OCI-M1 (cell line): ENCODE data around the gene IL1RN.
"Not testable (repeated sequence)": the region's sequence is repeated elsewhere in the genome, so short reads cannot be mapped to it uniquely, and the experiment has no call there.

Source experiments
- DNase-seq: peaks from one replicate; lab custom pipeline; 2025; lab: John Stamatoyannopoulos, UW

IL1RN gene, protein sequence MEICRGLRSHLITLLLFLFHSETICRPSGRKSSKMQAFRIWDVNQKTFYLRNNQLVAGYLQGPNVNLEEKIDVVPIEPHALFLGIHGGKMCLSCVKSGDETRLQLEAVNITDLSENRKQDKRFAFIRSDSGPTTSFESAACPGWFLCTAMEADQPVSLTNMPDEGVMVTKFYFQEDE

DNA sequence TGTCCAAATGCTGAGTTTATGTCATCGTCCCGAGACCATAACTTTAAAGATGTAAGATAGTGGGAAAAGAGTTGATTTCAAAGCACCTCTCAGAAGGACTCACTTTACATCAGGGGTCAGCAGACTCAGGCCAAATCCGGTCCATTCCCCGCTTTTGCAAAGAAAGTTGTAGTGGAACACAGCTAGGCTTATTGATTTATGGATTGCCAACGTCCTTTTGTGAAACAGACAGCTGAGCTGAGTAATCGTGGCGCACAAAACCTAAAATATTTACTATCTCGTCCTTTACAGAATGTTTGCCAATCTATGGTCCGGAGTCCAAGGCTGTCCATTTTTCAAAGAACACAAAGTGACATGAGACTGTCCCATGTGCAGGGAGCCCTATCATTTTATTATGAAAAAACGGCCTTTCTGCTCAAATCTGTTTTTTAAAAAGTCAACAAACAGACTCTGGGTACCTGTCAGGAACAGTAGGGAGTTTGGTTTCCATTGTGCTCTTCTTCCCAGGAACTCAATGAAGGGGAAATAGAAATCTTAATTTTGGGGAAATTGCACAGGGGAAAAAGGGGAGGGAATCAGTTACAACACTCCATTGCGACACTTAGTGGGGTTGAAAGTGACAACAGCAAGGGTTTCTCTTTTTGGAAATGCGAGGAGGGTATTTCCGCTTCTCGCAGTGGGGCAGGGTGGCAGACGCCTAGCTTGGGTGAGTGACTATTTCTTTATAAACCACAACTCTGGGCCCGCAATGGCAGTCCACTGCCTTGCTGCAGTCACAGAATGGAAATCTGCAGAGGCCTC is at the start of gene IL1RN:
TSS of gene IL1RN (plus strand) at position 754 of the 801 bp plus-strand sequence. CDS start at position 781, 27 bp downstream.
- no peak for DNase-seq

DNA sequence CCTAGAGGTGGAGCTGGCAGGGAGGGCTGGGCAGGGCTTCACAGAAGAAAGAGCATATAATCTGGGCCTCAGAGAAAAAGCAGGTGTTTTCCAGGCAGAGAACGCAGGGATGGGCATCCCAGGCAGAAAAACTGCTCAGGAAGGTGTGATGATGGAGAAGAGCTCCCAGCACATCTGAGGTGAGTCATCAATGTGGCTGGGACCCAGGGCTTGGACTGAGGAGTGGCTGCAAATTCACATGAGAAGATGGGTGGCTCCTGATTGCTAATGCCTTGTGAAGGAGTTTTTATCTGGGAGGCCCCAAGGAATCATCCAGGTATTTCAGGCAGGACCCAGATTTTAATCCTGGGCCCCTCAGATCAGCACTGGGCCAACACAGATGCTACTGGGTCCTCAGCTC is 49.5 kb upstream of the IL1RN start:
- no peak for DNase-seq

DNA sequence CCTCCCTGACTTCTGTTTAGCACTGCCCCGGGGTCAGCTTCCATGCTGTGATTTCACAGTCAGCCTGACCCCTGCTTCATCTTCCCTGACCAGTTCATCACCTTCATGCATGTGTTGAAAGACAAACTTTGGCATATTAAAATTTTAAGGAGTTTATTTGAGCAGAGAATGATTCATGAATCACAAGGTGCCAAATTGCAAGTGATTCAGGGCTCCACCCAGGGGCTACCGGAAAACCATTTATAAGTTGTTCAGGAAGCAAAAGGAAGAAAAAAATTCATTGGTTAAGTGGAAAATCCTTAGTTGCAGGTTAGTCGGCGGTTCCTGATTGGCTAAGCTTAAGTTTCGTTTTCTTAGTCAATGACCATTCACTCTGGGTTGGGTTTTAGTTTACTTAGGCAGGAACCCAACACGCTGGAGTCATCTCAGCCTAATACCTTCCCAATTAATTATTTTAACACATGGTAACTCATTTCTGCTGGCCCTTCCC is 49.0 kb upstream of the IL1RN start:
- DNase-seq: no peak

DNA sequence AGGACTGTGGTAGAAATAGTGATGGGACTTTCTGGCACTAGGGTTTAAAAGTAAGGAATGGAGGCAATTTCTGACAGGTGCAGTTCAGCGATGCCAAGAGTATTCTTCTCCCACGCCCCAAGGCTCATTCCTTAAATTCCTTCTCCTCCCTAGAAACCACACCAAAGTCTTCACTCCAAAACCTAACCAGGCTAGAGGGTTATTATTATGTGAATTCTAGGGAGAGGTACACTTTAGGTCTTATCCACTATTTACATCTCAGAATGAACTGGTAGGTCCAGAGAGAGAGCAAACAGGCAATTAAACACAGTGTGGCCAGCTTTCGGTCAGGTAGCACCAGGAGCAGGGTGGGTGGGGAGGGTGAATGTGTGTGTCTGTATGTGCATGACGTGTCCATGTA is 48.3 kb upstream of the IL1RN start:
- DNase-seq: no peak

DNA sequence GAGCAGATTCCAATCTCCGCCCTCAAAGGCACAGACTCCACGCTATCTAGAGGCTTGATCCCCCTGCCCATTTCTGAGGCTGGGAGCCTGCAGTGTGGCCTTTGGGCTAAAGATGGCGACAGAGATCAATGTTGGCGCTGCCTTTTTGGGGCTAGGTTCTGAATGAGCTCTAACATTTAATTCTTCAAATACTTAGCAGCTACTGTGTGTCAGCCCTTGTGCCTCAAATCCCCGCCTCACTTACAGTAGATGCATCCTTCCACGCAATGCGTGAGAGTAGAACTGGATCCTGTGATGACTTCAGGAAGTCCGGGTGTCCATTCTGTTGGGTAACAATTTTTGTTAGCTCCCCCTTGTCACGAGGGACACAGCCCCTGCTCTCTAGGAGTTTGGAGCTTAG is 47.3 kb upstream of the IL1RN start:
- DNase-seq: peak; percentile 77

DNA sequence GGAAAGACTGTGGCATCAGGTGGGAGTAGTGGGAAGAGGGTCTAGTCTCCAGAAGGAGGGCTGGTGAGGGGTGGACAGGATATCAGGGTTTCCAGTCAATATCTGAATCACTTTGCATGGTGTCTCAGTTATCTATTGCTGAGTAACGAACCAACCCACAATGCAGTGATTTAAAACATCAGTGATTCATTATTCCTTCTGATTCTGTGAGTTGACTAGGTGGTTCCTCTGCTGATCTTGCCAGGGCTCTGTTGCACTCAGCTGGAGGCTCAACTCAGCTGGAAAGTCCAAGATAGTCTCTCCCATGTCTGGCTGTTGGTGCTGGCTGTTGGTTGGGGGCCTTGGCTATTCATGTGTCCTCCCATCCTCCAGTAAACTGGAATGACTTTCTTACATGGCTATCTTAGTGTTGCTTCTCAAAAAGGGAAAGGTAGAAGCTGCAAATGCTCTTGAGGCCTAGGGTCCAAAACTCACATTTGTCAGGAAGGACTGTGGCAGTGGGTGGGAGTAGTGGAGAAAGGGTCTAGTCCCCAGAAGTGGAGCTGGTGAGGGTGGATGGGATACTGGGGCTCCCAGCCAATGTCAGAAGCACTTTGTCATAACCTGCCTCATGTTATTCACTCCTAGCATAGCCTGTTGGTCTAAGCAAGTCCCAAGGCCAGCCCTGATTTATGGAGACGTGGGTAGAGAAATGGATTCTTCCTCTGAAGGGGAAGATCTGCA is 45.7 kb upstream of the IL1RN start:
- no peak for DNase-seq

DNA sequence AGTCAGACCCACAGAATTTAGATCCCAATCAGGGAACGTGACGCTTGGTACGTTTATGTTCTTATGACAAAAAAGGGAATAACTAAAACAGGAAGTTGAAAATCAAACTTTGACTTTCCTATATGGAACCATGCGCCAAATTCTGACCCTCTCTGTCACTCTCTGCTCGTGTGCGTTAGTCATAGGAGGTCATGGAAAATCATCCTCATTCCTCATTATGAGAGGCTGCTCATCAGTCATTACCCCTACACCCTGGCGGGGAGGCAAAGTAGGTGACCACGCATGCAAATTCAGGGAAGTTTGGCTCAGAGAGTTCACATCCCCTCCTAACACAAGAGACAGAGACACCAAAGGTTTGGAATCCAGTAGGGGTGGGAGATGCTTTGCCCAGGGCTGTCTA is 44.1 kb upstream of the IL1RN start:
- peak; percentile 4 for DNase-seq

DNA sequence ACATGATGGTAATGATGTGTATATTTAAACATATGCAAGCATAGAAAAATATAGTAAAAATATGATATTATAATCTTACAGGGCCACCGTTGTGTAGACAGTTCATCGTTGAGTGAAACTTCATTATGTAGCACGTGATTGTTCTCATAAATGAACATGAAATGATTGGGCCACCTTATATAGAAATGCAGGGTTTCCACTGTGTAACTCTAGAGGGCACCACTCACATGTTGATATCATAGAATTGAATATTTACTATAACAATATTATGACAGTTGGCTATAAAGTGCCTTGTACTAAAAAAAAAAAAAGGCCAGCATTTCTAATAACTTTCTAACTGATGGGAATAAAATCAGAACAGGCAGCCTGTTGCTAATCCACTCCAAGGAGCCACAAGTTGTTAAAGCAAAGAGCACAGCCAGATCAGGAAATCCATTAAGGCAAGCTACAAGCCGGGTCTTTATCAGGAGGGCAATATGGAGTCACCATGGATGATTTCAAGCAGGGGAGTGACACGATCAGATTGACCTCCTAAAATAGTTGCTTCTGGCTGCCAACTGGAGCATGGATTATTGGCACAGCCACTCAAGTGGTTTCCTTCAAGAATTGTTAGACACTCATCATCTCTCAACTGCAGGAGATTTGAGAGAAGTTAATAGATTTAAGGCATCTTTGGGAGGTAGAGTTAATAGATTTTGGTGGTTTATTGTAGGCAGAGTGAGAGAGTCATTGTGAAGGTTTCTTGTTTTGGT is 43.0 kb upstream of the IL1RN start:
- peak; percentile 52 for DNase-seq

DNA sequence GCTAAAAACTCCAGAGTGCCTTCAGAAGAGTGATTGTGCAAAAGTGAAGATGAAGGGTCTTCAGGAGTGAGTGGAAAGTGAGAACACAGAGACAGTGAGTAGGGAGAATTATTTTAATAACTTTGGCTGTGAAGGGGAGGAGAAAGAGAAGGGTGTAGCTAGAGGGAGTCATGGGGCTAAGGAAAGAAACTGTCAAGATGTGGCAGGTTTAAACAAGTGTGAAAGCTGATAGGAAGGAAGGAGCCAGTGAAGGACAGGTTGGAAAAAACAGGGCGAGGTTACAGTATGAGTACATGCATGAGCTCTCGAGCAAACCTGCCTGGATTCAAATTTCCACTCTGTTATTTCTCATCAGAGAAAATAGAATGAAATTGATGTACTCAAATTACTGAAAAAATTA is 41.9 kb upstream of the IL1RN start:
- no peak for DNase-seq

DNA sequence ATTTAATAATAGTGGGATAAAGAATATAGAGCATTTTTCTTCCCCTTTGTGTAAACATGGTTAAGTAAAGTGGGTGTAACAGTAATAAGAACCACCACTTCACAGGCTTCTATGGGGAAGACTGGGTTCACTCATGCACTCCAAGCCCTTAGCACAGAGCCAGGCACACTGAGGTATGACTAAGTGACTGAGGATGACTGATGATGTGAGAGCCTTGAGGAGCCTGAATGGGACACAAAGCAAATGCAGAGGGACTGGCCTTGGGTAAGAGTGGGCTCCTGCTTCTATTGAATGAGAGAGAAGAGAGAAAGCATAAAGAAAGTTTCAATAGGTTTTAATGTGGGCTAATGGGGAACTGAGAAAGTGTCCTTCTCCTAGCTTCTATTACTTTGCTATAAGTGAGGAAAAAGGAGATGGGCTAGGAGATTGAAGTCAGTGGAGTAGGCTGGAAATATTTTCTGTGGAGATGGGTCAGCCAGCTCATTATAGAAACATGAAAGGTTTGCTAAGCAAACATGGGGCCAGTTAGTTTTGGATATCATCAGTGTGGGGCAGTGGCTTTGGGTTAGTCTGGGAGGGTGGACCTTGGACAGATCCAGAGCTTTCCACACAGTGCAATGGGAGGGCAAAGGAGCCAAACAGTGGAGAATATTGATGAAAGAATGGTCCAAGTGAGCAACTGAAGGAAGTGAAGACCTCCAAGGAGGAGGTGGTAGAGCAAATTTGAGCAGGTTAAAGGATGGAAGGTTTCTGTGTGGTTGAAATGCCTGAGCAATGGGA is 39.0 kb upstream of the IL1RN start:
- no peak for DNase-seq

DNA sequence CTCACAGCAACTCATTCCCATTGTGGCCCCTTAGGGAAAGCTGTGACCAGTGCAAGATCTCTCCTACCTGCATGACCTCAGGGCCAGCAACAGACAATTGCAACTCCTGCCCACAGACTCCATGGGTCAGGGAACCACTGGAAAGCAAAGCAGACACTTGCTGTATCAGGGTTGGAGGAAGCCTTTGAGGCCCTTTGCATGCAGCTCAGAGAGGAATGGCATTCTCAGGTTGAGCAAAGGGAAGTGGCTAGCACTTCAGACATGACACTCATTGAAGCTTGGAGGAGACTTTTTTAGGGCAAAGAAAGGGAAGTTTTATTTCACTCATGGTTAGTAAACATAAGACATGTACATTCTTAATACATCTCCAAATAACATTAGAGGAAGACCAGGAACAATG is 37.5 kb upstream of the IL1RN start:
- no peak for DNase-seq

DNA sequence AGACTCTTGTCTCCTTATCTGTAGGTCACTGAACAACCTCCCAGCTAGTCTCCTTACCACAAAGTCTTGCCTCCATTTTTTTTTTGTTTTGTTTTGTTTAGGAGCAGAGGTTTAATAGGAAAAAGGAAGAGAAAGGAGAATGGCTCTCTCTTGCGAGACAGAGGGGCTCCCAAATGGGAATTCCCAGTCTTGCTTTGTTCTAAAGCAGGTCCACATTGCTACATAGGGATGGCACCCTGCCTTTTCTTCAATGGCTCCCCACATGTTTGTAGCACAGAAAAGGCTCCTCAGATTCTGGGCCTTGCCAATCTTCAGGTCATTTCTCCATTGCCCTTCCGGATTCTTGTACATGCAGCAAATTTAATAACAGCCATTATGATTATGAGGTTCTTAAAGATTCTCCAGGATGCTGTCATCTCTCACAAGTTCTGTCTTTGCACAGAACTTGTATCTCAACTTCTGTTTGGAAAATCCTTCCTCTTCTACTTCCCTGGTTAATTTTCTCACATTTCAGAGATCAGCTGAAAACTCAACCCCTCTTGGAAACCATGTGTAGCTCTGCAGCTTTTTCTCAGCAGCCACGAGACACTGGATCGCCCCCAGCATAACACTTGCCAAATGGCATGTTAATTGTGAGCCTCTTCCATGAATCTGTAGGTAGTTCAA is 36.0 kb upstream of the IL1RN start:
- DNase-seq: no peak

DNA sequence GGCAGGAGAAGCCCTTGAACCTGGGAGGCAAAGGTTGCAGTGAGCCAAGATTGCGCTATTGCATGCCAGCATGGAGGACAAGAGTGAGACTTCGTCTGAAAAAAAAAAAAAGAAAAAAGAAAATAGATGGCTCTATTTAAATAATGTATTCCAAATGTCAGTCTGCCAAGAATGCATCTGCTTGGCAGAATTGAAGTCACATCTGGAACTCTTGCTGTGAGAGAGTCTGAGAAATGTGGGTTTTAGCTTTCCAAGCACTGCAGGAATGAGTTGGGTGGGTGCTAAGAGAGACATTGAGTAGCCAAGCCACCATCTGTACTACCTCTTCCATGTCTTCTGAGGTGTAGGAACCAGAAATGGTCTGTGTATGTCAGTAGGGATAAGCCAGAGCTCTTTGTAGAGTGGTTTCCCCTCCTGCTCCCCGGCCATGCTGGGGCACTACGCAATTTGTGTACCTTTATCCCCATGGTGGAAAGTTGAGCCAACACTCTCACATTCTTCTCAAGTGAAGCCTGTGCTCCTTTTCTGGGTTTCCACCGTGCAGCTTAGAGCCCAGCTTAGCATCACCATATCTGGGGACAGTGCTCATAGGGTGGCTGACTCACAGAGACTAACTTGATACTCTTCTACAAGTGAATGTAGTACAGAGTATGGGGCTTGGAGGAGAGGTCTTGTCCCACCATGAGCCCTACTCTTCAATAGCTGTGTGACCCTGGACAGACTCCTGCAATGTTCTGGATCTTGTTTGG is 34.4 kb upstream of the IL1RN start:
- no peak for DNase-seq

DNA sequence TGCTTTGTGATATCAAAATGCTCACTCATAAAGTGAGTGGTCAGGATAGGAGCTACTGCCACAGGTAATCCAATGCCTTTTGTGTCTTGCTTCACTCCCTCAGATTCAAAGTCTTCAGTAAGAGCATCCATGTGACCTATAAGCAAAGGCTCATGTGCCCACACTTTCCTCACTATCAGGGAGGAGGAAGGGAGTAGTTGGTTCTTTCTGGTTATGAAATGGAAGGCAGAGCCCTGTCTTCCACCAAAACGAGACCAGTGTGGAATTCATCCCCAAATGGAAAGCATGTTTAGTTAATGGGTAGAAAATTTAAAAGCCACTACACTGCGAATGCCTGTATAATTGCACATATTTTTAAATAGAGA is 33.8 kb upstream of the IL1RN start:
- no peak for DNase-seq

DNA sequence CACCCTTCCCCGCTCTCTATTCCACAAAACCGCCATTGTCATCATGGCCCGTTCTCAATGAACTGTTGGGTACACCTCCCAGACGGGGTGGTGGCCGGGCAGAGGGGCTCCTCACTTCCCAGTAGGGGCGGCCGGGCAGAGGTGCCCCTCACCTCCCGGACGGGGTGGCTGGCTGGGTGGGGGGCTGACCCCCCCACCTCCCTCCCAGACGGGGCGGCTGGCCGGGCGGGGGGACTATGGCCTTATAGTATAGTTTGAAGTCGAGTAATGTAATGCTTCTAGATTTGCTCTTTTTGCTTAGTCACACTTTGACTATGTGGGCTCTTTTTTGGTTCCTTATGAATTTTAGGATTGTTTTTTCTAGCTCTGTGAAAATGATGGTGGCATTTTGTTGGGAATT is 31.1 kb upstream of the IL1RN start:
- DNase-seq: not testable (repeated sequence)

DNA sequence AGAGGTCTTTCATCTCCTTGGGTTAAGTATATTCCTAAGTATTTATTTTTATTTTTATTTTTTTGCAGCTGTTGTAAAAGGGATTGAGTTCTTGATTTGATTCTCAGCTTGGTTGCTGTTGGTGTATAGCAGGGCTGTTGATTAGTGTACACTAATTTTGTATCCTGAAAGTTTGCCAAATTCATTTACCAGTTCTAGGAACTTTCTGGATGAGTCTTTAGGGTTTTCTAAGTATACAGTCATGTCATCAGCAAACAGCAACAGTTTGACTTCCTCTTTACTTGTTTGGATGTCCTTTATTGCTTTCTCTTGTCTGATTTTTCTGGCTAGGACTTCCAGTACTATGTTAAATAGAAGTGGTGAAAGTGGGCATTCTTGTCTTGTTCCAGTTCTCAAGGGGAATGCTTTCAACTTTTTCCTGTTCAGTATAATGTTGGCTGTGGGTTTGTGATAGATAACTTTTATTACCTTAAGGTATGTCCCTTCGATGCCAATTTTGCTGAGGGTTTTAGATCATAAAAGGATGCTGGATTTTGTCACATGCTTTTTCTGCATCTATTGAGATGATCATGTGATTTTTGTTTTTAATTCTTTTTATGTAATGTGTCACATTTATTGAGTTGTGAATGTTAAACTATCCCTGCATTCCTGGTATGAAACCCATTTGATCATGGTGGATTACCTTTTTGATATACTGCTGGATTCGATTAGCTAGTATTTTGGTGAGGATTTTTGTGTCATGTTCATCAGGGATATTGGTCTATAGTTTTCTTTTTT is 30.4 kb upstream of the IL1RN start:
- peak; percentile 56 for DNase-seq

DNA sequence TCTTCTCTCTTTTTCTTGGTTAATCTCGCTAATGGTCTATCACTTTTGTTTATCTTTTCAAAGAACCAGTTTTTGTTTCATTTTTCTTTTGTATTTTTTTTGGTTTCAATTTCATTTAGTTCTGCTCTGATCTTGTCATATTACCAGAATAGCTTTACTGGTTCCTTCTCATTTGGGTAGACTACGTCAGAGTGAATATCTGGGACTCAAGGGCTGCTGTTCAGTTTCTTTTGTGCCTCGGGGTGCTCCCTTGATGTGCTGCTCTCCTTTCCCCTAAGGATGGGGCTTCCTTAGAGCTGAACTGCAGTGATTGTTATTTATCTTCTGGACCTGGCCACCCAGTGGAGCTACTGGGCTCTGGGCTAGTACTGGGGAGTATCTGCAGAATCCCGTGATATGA is 29.4 kb upstream of the IL1RN start:
- peak; percentile 50 for DNase-seq

DNA sequence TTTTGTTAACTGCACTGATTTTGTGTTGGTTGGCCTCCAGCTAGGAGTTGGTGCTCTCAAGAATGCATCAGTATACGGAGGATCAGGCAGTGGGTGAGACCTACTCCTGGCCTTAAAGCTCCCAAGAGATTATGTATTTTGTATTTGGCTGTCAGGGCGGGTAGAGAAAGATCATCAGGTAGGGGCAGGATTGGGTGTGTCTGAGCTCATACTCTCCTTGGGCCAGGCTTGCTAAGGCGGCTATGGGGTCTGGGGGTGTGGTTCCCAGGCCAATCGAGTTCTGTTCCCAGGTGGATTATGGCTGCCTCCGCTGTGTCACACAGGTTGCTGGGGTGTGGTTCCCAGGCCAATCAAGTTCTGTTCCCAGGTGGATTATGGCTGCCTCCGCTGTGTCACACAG is 28.9 kb upstream of the IL1RN start:
- DNase-seq: no peak

DNA sequence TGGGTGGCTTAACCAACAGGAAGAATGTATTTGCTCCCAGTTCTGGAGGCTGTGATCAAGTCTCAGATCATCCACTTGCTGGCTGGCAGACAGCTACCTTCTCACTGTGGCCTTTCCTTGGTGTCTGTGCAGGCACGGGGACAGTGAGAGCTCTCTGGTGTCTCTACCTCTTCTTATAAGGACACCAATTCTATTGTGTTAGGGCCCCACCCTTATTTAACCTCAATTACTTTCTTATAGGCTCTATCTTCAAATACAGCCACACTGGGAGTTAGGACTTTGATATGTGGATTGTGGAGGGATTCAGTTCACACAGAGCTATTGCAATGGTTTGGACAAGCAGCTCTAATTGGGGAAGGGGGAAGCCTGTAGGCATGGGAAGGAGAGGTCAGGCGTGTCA is 25.3 kb upstream of the IL1RN start:
- no peak for DNase-seq
